HuH-7.5 (cell line): ENCODE results near the gene CTSF.
A peak's percentile ranks its signal among the peaks of the same experiment; 100 is the strongest.
"Not testable (repeated sequence)": the region's sequence is repeated elsewhere in the genome, so short reads cannot be mapped to it uniquely, and the experiment has no call there.

ENCODE experiments used
- DNase-seq: peaks from one replicate; pipeline ENCODE4 v3.0.0; 2011; ENCODE audit warnings: low spot score

Gene CTSF

GRCh38 chr11:66568124-66568916 lies at the start of gene CTSF:
TSS of gene CTSF (minus strand) at chr11:66568606. CDS start at chr11:66568486, 120 bp downstream.
- DNase-seq = peak; percentile 100

- DNase-seq = no peak
Measured at GRCh38 chr11:66617155-66617834, 48.9 kb upstream of the CTSF start.

GRCh38 chr11:66616379-66617154 lies 48.2 kb upstream of the CTSF start, which contains the start of gene RBM14:
TSS of gene RBM14 (plus strand) at chr11:66616630. CDS start at chr11:66616721, 91 bp downstream.
- peak; percentile 100 for DNase-seq

- no peak for DNase-seq
Measured at GRCh38 chr11:66614073-66614472, 45.7 kb upstream of the CTSF start.

GRCh38 chr11:66612458-66612857 lies 44.1 kb upstream of the CTSF start:
- no peak for DNase-seq

- DNase-seq = no peak
Measured at GRCh38 chr11:66609721-66610617, 41.6 kb upstream of the CTSF start.

GRCh38 chr11:66607126-66607834 lies 38.9 kb upstream of the CTSF start:
- DNase-seq = peak; percentile 71

GRCh38 chr11:66606608-66607007 lies 38.2 kb upstream of the CTSF start:
- not testable (repeated sequence) for DNase-seq

- DNase-seq = no peak
Measured at GRCh38 chr11:66604155-66604554, 35.7 kb upstream of the CTSF start.

- DNase-seq = no peak
Measured at GRCh38 chr11:66603072-66603471, 34.7 kb upstream of the CTSF start.

- DNase-seq = no peak
Measured at GRCh38 chr11:66600631-66601233, 32.3 kb upstream of the CTSF start.

- no peak for DNase-seq
Measured at GRCh38 chr11:66600219-66600618, 31.8 kb upstream of the CTSF start.

GRCh38 chr11:66598993-66599392 lies 30.6 kb upstream of the CTSF start:
- DNase-seq = no peak

GRCh38 chr11:66595245-66595904 lies 27.0 kb upstream of the CTSF start:
- peak; percentile 41 for DNase-seq

- peak; percentile 72 for DNase-seq
Measured at GRCh38 chr11:66593650-66594049, 25.2 kb upstream of the CTSF start.

GRCh38 chr11:66593303-66593635 lies 24.9 kb upstream of the CTSF start:
- no peak for DNase-seq

- DNase-seq = peak; percentile 100
Measured at GRCh38 chr11:66592457-66593302, 24.3 kb upstream of the CTSF start, which contains the start of the genes CCDC87 and CCS. TSS of gene CCDC87 (minus strand) at chr11:66593063. CDS start at chr11:66593015, 48 bp downstream. TSS of gene CCS (plus strand) at chr11:66593185. CDS start at chr11:66593262, 77 bp downstream.

- DNase-seq = peak; percentile 86
Measured at GRCh38 chr11:66591175-66591574, 22.8 kb upstream of the CTSF start.
